ENCODE results near the gene ASAP2. TPM values are rescaled to one million over a fixed set of nuclear protein-coding genes. Genes with fewer than 3 reads are reported as not detected.

ASAP2 gene
- polyA plus RNA-seq, 1 donor (not counting 4 experiments of a cell fraction or from before 2014, with no cell fraction given): 54.2 TPM

- DNase-seq (ENCODE audit: low read depth, low spot score): no peak
- Histone ChIP-seq H3K36me3 (ENCODE audit: control insufficient read depth in 2 of 2, extremely low read depth in 1 of 2, insufficient read depth in 2 of 2, low read length in 2 of 2) (peaks cover 22 to 25% of the 10 kb centered on the region in 2 experiments), H3K4me2 (ENCODE audit: control insufficient read depth, extremely low read depth, insufficient read depth, low read depth, low read length) (no peak overlapping the region), H3K79me2 (ENCODE audit: control insufficient read depth, insufficient read depth, low read length) (no peaks in the 10 kb centered on the region), H3K9me1 (ENCODE audit: control insufficient read depth, extremely low read depth, insufficient read depth, low read length) (no peaks in the 10 kb centered on the region), H3K4me1 (ENCODE audit: control insufficient read depth, extremely low read depth, insufficient read depth, low read length) (no peaks in the 10 kb centered on the region), H3K9me3 (ENCODE audit: control insufficient read depth, low read depth, low read length) (no peaks in the 10 kb centered on the region), H2AFZ (ENCODE audit: control insufficient read depth, low read length) (no peak overlapping the region), H3K27ac (ENCODE audit: control insufficient read depth, insufficient read depth, low read length) (no peak overlapping the region), H3K4me3 (ENCODE audit: control insufficient read depth in 2 of 3, extremely low read depth in 1 of 3, insufficient read depth in 2 of 3, low read depth in 1 of 3, low read length in 3 of 3) (no peak overlapping the region), H4K20me1 (ENCODE audit: control insufficient read depth, extremely low read depth, insufficient read depth, low read length) (no peaks in the 10 kb centered on the region), H3K9ac (ENCODE audit: control insufficient read depth, extremely low read depth, insufficient read depth, low read length) (no peak overlapping the region), H3K27me3 (ENCODE audit: control insufficient read depth, extremely low read depth, insufficient read depth, low read length) (no peaks in the 10 kb centered on the region)
- dilution Hi-C loops (cut with MboI; ENCODE audit: extremely low pct_ligation_motif_present, low sequenced_read_pairs): no loop called here
- FAIRE-seq: no peak
- no peak for TF ChIP-seq EZH2 (IDR thresholded peaks at IDR 0.05; ENCODE audit: low read length)
- TF ChIP-seq, protein P1, sequence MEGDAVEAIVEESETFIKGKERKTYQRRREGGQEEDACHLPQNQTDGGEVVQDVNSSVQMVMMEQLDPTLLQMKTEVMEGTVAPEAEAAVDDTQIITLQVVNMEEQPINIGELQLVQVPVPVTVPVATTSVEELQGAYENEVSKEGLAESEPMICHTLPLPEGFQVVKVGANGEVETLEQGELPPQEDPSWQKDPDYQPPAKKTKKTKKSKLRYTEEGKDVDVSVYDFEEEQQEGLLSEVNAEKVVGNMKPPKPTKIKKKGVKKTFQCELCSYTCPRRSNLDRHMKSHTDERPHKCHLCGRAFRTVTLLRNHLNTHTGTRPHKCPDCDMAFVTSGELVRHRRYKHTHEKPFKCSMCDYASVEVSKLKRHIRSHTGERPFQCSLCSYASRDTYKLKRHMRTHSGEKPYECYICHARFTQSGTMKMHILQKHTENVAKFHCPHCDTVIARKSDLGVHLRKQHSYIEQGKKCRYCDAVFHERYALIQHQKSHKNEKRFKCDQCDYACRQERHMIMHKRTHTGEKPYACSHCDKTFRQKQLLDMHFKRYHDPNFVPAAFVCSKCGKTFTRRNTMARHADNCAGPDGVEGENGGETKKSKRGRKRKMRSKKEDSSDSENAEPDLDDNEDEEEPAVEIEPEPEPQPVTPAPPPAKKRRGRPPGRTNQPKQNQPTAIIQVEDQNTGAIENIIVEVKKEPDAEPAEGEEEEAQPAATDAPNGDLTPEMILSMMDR (optimal IDR thresholded peaks at IDR 0.05 in 1 of 3, IDR thresholded peaks at IDR 0.05 in 1 of 3, conservative IDR thresholded peaks at IDR 0.05 in 1 of 3; ENCODE audit: extremely low read depth in 1 of 3, insufficient read depth in 2 of 3, low read length in 3 of 3): no peak
Observed at GRCh38 chr2:9441556-9441955, 234.9 kb downstream of the ASAP2 start.

- H3K79me2 ChIP-seq (ENCODE audit: control insufficient read depth, insufficient read depth, low read length): no peaks in the 10 kb centered on the region
- H3K9me1 ChIP-seq (ENCODE audit: control insufficient read depth, extremely low read depth, insufficient read depth, low read length): no peaks in the 10 kb centered on the region
- H3K4me1 ChIP-seq (ENCODE audit: control insufficient read depth, extremely low read depth, insufficient read depth, low read length): no peaks in the 10 kb centered on the region
- no peaks in the 10 kb centered on the region for H3K27me3 ChIP-seq (ENCODE audit: control insufficient read depth, extremely low read depth, insufficient read depth, low read length)
- no peak overlapping the region for H3K27ac ChIP-seq (ENCODE audit: control insufficient read depth, insufficient read depth, low read length)
- H3K36me3 ChIP-seq (ENCODE audit: control insufficient read depth in 2 of 2, extremely low read depth in 1 of 2, insufficient read depth in 2 of 2, low read length in 2 of 2): peaks cover 17 to 20% of the 10 kb centered on the region in 2 experiments
- TF ChIP-seq, protein P1 (optimal IDR thresholded peaks at IDR 0.05 in 1 of 3, IDR thresholded peaks at IDR 0.05 in 1 of 3, conservative IDR thresholded peaks at IDR 0.05 in 1 of 3; ENCODE audit: extremely low read depth in 1 of 3, insufficient read depth in 2 of 3, low read length in 3 of 3): no peak
- TF ChIP-seq EZH2 (IDR thresholded peaks at IDR 0.05; ENCODE audit: low read length): no peak
- dilution Hi-C loops (cut with MboI; ENCODE audit: extremely low pct_ligation_motif_present, low sequenced_read_pairs): no loop called here
- no peak overlapping the region for H2AFZ ChIP-seq (ENCODE audit: control insufficient read depth, low read length)
- H3K4me2 ChIP-seq (ENCODE audit: control insufficient read depth, extremely low read depth, insufficient read depth, low read depth, low read length): no peak overlapping the region
- no peak for FAIRE-seq
- H3K9ac ChIP-seq (ENCODE audit: control insufficient read depth, extremely low read depth, insufficient read depth, low read length): no peak overlapping the region
- no peaks in the 10 kb centered on the region for H4K20me1 ChIP-seq (ENCODE audit: control insufficient read depth, extremely low read depth, insufficient read depth, low read length)
- no peak for DNase-seq (ENCODE audit: low read depth, low spot score)
- H3K4me3 ChIP-seq (ENCODE audit: control insufficient read depth in 2 of 3, extremely low read depth in 1 of 3, insufficient read depth in 2 of 3, low read depth in 1 of 3, low read length in 3 of 3): no peak overlapping the region
- H3K9me3 ChIP-seq (ENCODE audit: control insufficient read depth, low read depth, low read length): no peaks in the 10 kb centered on the region
Observed at GRCh38 chr2:9443526-9443925, 236.9 kb downstream of the ASAP2 start.
